Measurements from ENCODE around the gene CANT1.
A peak's percentile ranks its signal among the peaks of the same experiment; 100 is the strongest.

The CANT1 gene

DNA sequence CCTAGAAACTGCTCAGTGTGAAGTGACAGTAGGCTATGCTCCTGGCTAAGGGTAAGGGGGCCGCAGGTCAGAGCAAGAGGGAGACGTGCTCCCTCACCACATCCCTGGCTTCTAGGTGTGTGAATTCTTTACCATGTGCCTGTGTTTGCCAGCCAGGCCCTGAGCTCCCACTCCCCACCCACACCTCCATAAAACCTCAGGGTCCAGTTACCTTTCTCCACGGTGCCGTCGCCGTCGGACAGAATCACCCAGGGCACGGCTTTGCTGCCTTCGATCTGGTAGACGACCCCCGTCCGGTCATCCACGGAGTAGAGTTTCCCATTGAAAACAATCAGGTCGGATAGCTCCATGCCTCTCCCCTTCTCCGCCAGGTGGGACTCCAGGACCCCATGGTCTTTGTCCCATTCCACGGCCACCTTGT, 12.8 kb downstream of the CANT1 start:
- TF ChIP-seq CTCF (conservative IDR thresholded peaks at IDR 0.05; ENCODE audit: low read depth, low read length): no peak
- H3K4me3 ChIP-seq (ENCODE audit: low read length): no peak overlapping the region
- DNase-seq (ENCODE audit: low read depth): no peak

GRCh38 chr17:78995761-78996451, 13.7 kb downstream of the CANT1 start:
- no peak overlapping the region for H3K4me3 ChIP-seq (ENCODE audit: low read length)
- no peak for DNase-seq (ENCODE audit: low read depth)
- no peak for TF ChIP-seq CTCF (conservative IDR thresholded peaks at IDR 0.05; ENCODE audit: low read depth, low read length)

GRCh38 chr17:78995022-78995760, 14.4 kb downstream of the CANT1 start:
- no peak for TF ChIP-seq CTCF (conservative IDR thresholded peaks at IDR 0.05; ENCODE audit: low read depth, low read length)
- no peak overlapping the region for H3K4me3 ChIP-seq (ENCODE audit: low read length)
- no peak for DNase-seq (ENCODE audit: low read depth)

DNA sequence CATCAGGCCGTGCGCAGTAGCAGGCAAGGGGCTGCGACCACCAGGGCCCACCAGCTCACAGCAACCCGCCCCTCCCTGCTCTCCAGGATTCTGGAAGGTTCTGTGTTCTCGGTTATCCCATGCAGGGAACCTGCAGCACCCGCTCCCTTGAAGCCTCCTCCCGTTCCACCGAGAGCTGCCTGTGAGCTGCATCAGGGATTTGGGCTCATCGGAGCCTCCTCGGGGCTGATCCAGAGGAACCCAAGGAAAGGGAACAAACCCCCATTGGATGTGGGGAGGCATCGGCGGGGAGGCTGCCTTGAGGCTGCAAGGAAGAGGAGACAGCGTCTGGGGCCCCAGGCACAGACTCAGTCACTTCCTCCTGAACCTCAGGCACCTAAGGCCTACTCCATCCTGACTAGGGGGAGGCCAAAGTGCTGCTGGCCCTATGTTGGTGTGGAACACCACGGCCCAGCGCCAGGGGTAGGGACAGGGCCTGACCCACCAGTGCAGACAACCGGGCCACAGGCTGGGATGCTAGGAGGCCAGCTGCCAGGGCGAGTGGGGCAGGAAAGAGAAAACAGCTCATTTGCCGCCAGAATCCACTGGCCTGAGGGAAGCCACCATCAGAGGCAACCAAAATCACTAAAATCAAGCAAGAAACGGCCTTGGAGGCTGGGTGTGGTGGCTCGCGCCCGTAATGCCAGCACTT, 15.4 kb downstream of the CANT1 start:
- DNase-seq (ENCODE audit: low read depth): no peak
- H3K4me3 ChIP-seq (ENCODE audit: low read length): no peak overlapping the region
- TF ChIP-seq CTCF (conservative IDR thresholded peaks at IDR 0.05; ENCODE audit: low read depth, low read length): no peak

DNA sequence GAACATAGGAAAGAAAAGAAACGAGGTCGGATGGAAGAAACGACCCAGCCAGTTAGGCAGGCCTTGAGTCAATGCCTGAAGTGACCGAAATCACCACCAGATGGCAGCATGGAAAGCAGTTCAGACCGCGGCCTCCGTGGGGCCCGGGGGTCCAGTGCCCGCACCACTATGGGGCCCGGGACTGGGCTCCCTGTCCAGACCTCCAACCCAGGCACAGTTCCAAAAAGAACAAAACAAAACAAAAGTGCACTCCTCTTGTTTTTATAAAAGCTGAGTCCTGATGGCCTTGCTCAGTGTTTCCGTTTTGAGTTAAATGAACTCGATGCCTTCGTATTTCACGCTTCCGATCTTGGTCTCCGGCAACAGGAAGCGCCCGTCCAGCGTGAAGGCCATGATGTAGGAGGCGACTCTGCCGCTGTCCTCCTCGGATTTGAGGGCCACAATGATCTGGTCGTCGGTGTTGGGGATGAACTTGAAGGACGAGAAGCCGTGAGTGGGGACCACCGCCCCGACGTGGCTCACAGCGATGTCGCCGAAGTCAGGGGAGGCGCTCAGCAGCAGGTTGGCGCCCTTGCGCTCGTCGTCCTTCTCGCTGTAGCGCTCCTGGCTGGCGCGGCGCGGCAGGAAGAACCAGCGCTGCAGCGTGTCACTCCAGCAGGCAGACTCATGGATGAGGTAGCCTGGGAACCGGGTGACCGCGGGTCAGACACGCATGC, 16.2 kb downstream of the CANT1 start:
- DNase-seq (ENCODE audit: low read depth): no peak
- TF ChIP-seq CTCF (conservative IDR thresholded peaks at IDR 0.05; ENCODE audit: low read depth, low read length): peak; percentile 82
- H3K4me3 ChIP-seq (ENCODE audit: low read length): no peak overlapping the region

GRCh38 chr17:78992542-78993212, 16.9 kb downstream of the CANT1 start:
- TF ChIP-seq CTCF (conservative IDR thresholded peaks at IDR 0.05; ENCODE audit: low read depth, low read length): no peak
- DNase-seq (ENCODE audit: low read depth): no peak
- no peak overlapping the region for H3K4me3 ChIP-seq (ENCODE audit: low read length)

Measured in retinal pigment epithelial cell (primary cell).